Measurements from ENCODE around the gene FGFBP1. TPM values are rescaled to one million over a fixed set of nuclear protein-coding genes. Genes with fewer than 3 reads are reported as not detected.

The FGFBP1 gene
- total and polyA plus RNA-seq, 2 donors (not counting 3 experiments of a cell fraction or from before 2014, with no cell fraction given), result not detected

- BruUV-seq (replicated peaks), result no TSS peak
Measured at GRCh38 chr4:15907430-15907829, 31.1 kb downstream of the FGFBP1 start.

More at GRCh38 chr4:15907430-15907829, 31.1 kb downstream of the FGFBP1 start:
- Histone ChIP-seq H3K9me3 (replicated peaks; ENCODE audit: control insufficient read depth, insufficient read depth, low read length) (no peaks in the 10 kb centered on the region), H3K36me3 (ENCODE audit: control insufficient read depth in 2 of 2, extremely low read depth in 1 of 2, insufficient read depth in 2 of 2, low read length in 2 of 2) (no peaks in the 10 kb centered on the region), H3K79me2 (ENCODE audit: control insufficient read depth, insufficient read depth, low read length) (no peaks in the 10 kb centered on the region), H2AFZ (ENCODE audit: low read depth, low read length) (no peak overlapping the region), H3K9me1 (replicated peaks; ENCODE audit: control insufficient read depth, extremely low read depth, insufficient read depth, low read length) (no peaks in the 10 kb centered on the region), H3K27me3 (ENCODE audit: control insufficient read depth in 2 of 2, insufficient read depth in 2 of 2, low read length in 2 of 2) (no peaks in the 10 kb centered on the region), H3K4me2 (ENCODE audit: insufficient read depth, low read length) (no peak overlapping the region), H4K20me1 (replicated peaks; ENCODE audit: control insufficient read depth, extremely low read depth, insufficient read depth, low read length) (no peaks in the 10 kb centered on the region), H3K4me3 (replicated peaks in 1 of 3; ENCODE audit: insufficient read depth in 1 of 3, low read depth in 1 of 3, low read length in 3 of 3) (no peak overlapping the region), H3K9ac (replicated peaks; ENCODE audit: extremely low read depth, insufficient read depth, low read length) (no peak overlapping the region), H3K4me1 (ENCODE audit: control insufficient read depth, extremely low read depth, insufficient read depth, low read length) (no peaks in the 10 kb centered on the region), H3K27ac (ENCODE audit: insufficient read depth, low read depth, low read length) (no peak overlapping the region)
- intact Hi-C loops (cut with micrococcal nuclease) (no loop called here), dilution Hi-C loops (cut with MboI; ENCODE audit: extremely low pct_ligation_motif_present, low sequenced_read_pairs) (no loop called here)
- DNase-seq (ENCODE audit: low read depth, low spot score) (no peak), FAIRE-seq (no peak)
- TF ChIP-seq POLR2A (IDR thresholded peaks at IDR 0.05; ENCODE audit: low read depth, low read length) (no peak), MAX (IDR thresholded peaks at IDR 0.05; ENCODE audit: insufficient read depth, insufficient read length) (no peak), JUN (IDR thresholded peaks at IDR 0.05; ENCODE audit: borderline replicate concordance, insufficient read depth, insufficient read length, low read depth) (no peak), FOS (IDR thresholded peaks at IDR 0.05; ENCODE audit: borderline replicate concordance, insufficient read depth, low read length) (no peak), CTCF (IDR thresholded peaks at IDR 0.05; ENCODE audit: extremely low read depth in 1 of 2, insufficient read depth in 1 of 2, low read depth in 1 of 2, low read length in 2 of 2) (no peak), EZH2 (IDR thresholded peaks at IDR 0.05; ENCODE audit: borderline replicate concordance, low read depth, low read length, severe bottlenecking) (no peak), GATA2 (IDR thresholded peaks at IDR 0.05; ENCODE audit: insufficient read depth, insufficient read length, low read depth, low read length) (no peak), MYC (IDR thresholded peaks at IDR 0.05; ENCODE audit: low read depth, low read length) (no peak), POLR2AphosphoS5 (IDR thresholded peaks at IDR 0.05; ENCODE audit: insufficient read depth, low read depth, low read length) (no peak)
- ChIA-PET CTCF (interaction anchor here (1.0 to 3.7 kb wide), 3 partner anchors 15 to 48 kb away, joined by 3 to 19 read pairs (median 11); no protein-coding TSS in a partner anchor), POLR2A (no interaction called here)
